CD14-positive monocyte (primary cell): ENCODE data around the gene FOCAD. TPM values are rescaled to one million over a fixed set of nuclear protein-coding genes. Genes with fewer than 3 reads are reported as not detected.
A peak's percentile ranks its signal among the peaks of the same experiment; 100 is the strongest.

Source experiments
- DNase-seq, 3 donors: peaks; one replicate each; pipeline ENCODE4 v3.0.0-alpha.2; 2011 to 2022
- H2AFZ ChIP-seq: 2 replicates; pipeline ENCODE4 v1.6.0; 2012; ENCODE audit warnings: mild to moderate bottlenecking, low read depth, low read length, inconsistent platforms; ENCODE audit not compliant: insufficient read depth, poor library complexity, severe bottlenecking
- H3K27ac ChIP-seq, 2 donors: 1 replicate in 1 of 2; 2 replicates in 1 of 2; pipeline ENCODE4 v1.5.1; 2012 to 2013; ENCODE audit warnings: low read length in 2 of 2, control low read depth in 1 of 2, inconsistent platforms in 1 of 2, low read depth in 1 of 2, mild to moderate bottlenecking in 1 of 2
- H3K27me3 ChIP-seq, 2 donors: one replicate each; pipeline versions ENCODE4 v1.6.0 to v1.6.1; 2011 to 2013; ENCODE audit warnings: low read length in 2 of 2; ENCODE audit not compliant: control insufficient read depth in 2 of 2, insufficient read depth in 2 of 2
- H3K36me3 ChIP-seq, 2 donors: replicated peaks in 1 of 2; 1 replicate in 1 of 2; 2 replicates in 1 of 2; pipeline versions ENCODE4 v1.5.1 to v1.6.1; 2012 to 2013; ENCODE audit warnings: low read length in 2 of 2, control low read depth in 1 of 2, inconsistent platforms in 1 of 2, mild to moderate bottlenecking in 1 of 2; ENCODE audit not compliant: insufficient read depth in 2 of 2, control insufficient read depth in 1 of 2
- H3K4me1 ChIP-seq, 2 donors: 1 replicate in 1 of 2; 2 replicates in 1 of 2; pipeline versions ENCODE4 v1.5.1 to v1.6.1; 2012 to 2013; ENCODE audit warnings: low read length in 2 of 2, control low read depth in 1 of 2, inconsistent platforms in 1 of 2, mild to moderate bottlenecking in 1 of 2, moderate library complexity in 1 of 2; ENCODE audit not compliant: insufficient read depth in 2 of 2, control insufficient read depth in 1 of 2
- H3K4me2 ChIP-seq: replicated peaks from 2 replicates; pipeline ENCODE3; 2012; ENCODE audit warnings: low read length, moderate library complexity, mild to moderate bottlenecking; ENCODE audit not compliant: poor library complexity, severe bottlenecking; ENCODE audit errors: extremely low read depth
- H3K4me3 ChIP-seq, 3 experiments: fragments of 200-600 bp in 1 of 3; sonication (generic) in 1 of 3; replicated peaks in 1 of 3; 1 replicate in 2 of 3; 2 replicates in 1 of 3; pipeline ENCODE4 v1.5.1; 2011 to 2013; ENCODE audit warnings: low read length in 3 of 3, mild to moderate bottlenecking in 3 of 3, control low read depth in 2 of 3, low read depth in 2 of 3, inconsistent platforms in 1 of 3, moderate library complexity in 1 of 3
- H3K79me2 ChIP-seq: 2 replicates; pipeline ENCODE4 v1.6.0; 2012; ENCODE audit warnings: mild to moderate bottlenecking, control low read depth, inconsistent platforms, low read length, moderate library complexity; ENCODE audit not compliant: insufficient read depth
- H3K9ac ChIP-seq: 2 replicates; pipeline ENCODE4 v1.6.0; 2017; ENCODE audit warnings: low read length, mild to moderate bottlenecking; ENCODE audit not compliant: insufficient read depth, poor library complexity, severe bottlenecking
- H3K9me3 ChIP-seq, 2 donors: replicated peaks in 1 of 2; 1 replicate in 1 of 2; 2 replicates in 1 of 2; pipeline versions ENCODE4 v1.5.1 to v1.6.1; 2012 to 2013; ENCODE audit warnings: low read length in 2 of 2, control low read depth in 1 of 2; ENCODE audit not compliant: control insufficient read depth in 1 of 2, insufficient read depth in 1 of 2
- H4K20me1 ChIP-seq: 2 replicates; pipeline ENCODE4 v1.6.0; 2012; ENCODE audit warnings: mild to moderate bottlenecking, low read length, control low read depth, moderate library complexity; ENCODE audit not compliant: insufficient read depth
- H3K27ac Mint-ChIP-seq, 7 donors: one replicate each; pipeline ENCODE4 v1.8.0; 2020; ENCODE audit warnings: mild to moderate bottlenecking in 7 of 7, mixed read lengths in 7 of 7, moderate library complexity in 6 of 7, inconsistent platforms in 2 of 7
- H3K27me3 Mint-ChIP-seq, 3 donors: one replicate each; pipeline ENCODE4 v1.8.0; 2021 to 2022; ENCODE audit warnings: low read depth in 3 of 3, mild to moderate bottlenecking in 3 of 3, mixed read lengths in 3 of 3, moderate library complexity in 3 of 3, inconsistent platforms in 1 of 3
- H3K36me3 Mint-ChIP-seq, 2 donors: one replicate each; pipeline ENCODE4 v1.8.0; 2020; ENCODE audit warnings: mixed read lengths in 2 of 2, inconsistent platforms in 1 of 2, mild to moderate bottlenecking in 1 of 2
- H3K4me1 Mint-ChIP-seq: one replicate; pipeline ENCODE4 v1.8.0; 2020; ENCODE audit warnings: mild to moderate bottlenecking, mixed read lengths
- H3K4me3 Mint-ChIP-seq, 2 donors: one replicate each; pipeline ENCODE4 v1.8.0; 2020; ENCODE audit warnings: mild to moderate bottlenecking in 2 of 2, mixed read lengths in 2 of 2, moderate library complexity in 1 of 2
- H3K9me3 Mint-ChIP-seq, 7 donors: one replicate each; pipeline ENCODE4 v1.8.0; 2020 to 2022; ENCODE audit warnings: mixed read lengths in 7 of 7, mild to moderate bottlenecking in 6 of 7, moderate library complexity in 6 of 7, inconsistent platforms in 2 of 7
- CTCF ChIP-seq: fragments of 200-600 bp; IDR thresholded peaks from one replicate; pipeline ENCODE4 v1.8.0; 2022; ENCODE audit warnings: antibody characterized with exemption, mild to moderate bottlenecking
- WGBS: methylation state at CpG from one replicate; pipeline ENCODE4 v1.1.5; 2013; ENCODE audit warnings: missing lambda C conversion rate; ENCODE audit not compliant: insufficient coverage; 5-methylcytosine and 5-hydroxymethylcytosine counted together
- intact Hi-C, 2 donors: fragments of 100-400 bp; cut with micrococcal nuclease; formaldehyde crosslinking; loops; one replicate each; pipeline versions ENCODE4 v1.15.0 to v1.15.1; 2023
- polyA plus RNA-seq, 3 donors: library from polyadenylated mRNA; depleted of rRNA in 1 of 3; unstranded in 2 of 3; stranded (reverse) in 1 of 3; fragments of 300-500 nt in 2 of 3; fragments of >200 nt in 1 of 3; fragmentation: Illumina TruSeq in 2 of 3; gene quantifications; 1 replicate in 2 of 3; 2 replicates in 1 of 3; pipeline ENCODE4 v1.2.3, GENCODE V29; 2012 to 2021

FOCAD gene
- polyA plus RNA-seq, 3 donors, result 4.9 to 6.3 (median 5.1) TPM

GRCh38 chr9:21001581-21001980, 317.5 kb downstream of the FOCAD start:
- DNase-seq, result no peak
- H3K9ac ChIP-seq, result no peak overlapping the region
- no peak overlapping the region for H3K4me3 Mint-ChIP-seq
- WGBS, result no CpG with 5 or more reads among the region's 1 CpG
- H3K27ac Mint-ChIP-seq, result peak overlapping the region in 2 of 7 donors; percentile 8 to 22
- H4K20me1 ChIP-seq, result no peaks in the 10 kb centered on the region
- no peaks in the 10 kb centered on the region for H3K27me3 ChIP-seq
- no peak overlapping the region for H2AFZ ChIP-seq
- peaks cover 4 to 12% of the 10 kb centered on the region in 2 donors for H3K4me1 ChIP-seq
- no peaks in the 10 kb centered on the region for H3K27me3 Mint-ChIP-seq
- no peak overlapping the region for H3K27ac ChIP-seq
- peaks cover 18% of the 10 kb centered on the region for H3K4me1 Mint-ChIP-seq
- intact Hi-C loops, result no loop called here
- no peaks in the 10 kb centered on the region for H3K79me2 ChIP-seq
- peaks cover 0 to 5% (median 0%) of the 10 kb centered on the region in 7 donors for H3K9me3 Mint-ChIP-seq
- peaks cover 28 to 67% of the 10 kb centered on the region in 2 donors for H3K36me3 ChIP-seq
- H3K9me3 ChIP-seq, result no peaks in the 10 kb centered on the region
- no peak overlapping the region for H3K4me2 ChIP-seq
- no peak overlapping the region for H3K4me3 ChIP-seq
- no peak for TF ChIP-seq CTCF
- peaks cover 53 to 59% of the 10 kb centered on the region in 2 donors for H3K36me3 Mint-ChIP-seq

- intact Hi-C loops, result no loop called here
- H3K9ac ChIP-seq, result no peak overlapping the region
- Mint-ChIP-seq H3K4me3 (no peak overlapping the region), H3K4me1 (peaks cover 18% of the 10 kb centered on the region), H3K9me3 (peaks cover 0 to 5% (median 0%) of the 10 kb centered on the region in 7 donors), H3K27ac (peak overlapping the region in 4 of 7 donors; percentile 8 to 38 (median 23)), H3K36me3 (peaks cover 57 to 61% of the 10 kb centered on the region in 2 donors), H3K27me3 (no peaks in the 10 kb centered on the region)
- H3K4me2 ChIP-seq, result no peak overlapping the region
- no peaks in the 10 kb centered on the region for H3K27me3 ChIP-seq
- no peak for TF ChIP-seq CTCF
- no peaks in the 10 kb centered on the region for H3K9me3 ChIP-seq
- H4K20me1 ChIP-seq, result no peaks in the 10 kb centered on the region
- WGBS, result no CpG with 5 or more reads among the region's 2 CpGs
- DNase-seq, result no peak
- no peak overlapping the region for H3K27ac ChIP-seq
- no peak overlapping the region for H3K4me3 ChIP-seq
- no peaks in the 10 kb centered on the region for H3K79me2 ChIP-seq
- H3K4me1 ChIP-seq, result peaks cover 4 to 12% of the 10 kb centered on the region in 2 donors
- peaks cover 32 to 71% of the 10 kb centered on the region in 2 donors for H3K36me3 ChIP-seq
- no peak overlapping the region for H2AFZ ChIP-seq
Observed at GRCh38 chr9:21002040-21002439, 318.0 kb downstream of the FOCAD start.
